ENCODE results near the gene PSAP.
A peak's percentile ranks its signal among the peaks of the same experiment; 100 is the strongest.

The PSAP gene

DNA sequence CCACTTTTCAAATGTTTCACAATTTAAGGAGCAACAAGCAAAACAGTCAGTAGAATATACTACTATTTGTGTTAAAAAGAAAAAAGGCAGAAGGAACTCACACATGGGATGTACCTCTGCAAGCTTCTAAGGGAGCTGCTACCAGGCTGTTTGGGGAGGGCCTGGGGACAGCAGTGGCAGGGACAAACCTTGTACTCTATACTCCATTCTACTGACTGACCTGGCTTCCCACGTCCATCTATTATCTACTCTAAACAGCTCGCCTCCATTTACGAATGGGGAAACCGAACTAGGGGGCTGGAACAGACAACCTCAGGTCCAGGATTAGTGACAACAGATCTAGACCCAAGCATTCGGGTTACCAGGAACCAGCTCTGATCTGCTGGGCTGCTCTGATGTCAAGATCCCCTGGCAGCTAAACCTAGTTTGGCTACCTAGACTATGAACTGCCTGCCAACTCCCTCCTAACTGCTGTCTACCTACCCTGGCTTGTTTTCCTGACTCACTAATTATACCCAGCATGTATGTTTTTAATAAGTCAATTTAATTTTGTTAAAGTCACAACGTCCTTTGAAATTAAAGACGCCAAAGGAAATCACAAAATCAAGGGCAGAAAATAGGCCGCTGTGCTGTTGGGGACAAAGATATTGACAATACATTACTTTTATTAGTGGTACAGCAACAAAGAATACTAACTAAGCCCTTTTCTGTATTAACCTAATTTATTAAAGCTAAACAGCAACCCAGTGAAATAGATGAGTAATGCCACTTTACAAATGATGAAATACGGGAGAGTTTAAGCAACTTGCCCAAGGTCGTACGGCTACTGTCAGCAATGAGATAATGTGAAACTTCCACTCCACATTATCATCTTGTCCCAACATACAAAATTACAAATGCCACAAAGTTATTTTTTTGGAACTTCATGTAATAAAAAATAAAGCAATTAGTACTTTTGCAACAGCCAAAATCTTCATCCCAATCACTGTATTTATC, 5.3 kb downstream of the PSAP start:
- Mint-ChIP-seq H3K9me3 (no peaks in the 10 kb centered on the region), H3K27ac (peak overlapping the region in 1 of 2 donors; percentile 55)
- ATAC-seq (replicated peaks), result no peak

DNA sequence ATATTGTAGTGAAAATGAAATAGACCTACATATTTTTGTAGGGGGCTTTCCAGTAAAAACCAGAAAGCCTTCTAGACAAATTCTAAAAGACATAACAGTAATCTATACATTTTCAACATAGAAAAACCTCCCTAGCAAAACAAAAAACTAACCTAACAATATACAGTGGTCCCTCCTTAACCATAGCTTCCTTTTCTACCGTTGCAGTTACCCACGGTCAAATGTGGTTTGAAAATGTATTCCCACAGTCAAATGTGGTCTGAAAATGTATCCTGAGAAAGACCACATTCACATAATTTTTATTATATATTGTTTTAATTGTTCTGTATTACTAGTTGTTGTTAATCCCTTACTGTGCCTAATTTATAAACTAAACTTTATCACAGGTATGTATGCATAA, 6.4 kb downstream of the PSAP start:
- Mint-ChIP-seq H3K9me3 (no peaks in the 10 kb centered on the region), H3K27me3 (no peaks in the 10 kb centered on the region), H3K4me3 (no peak overlapping the region), H3K36me3 (ENCODE audit: insufficient read depth) (no peaks in the 10 kb centered on the region), H3K27ac (peak overlapping the region in 1 of 2 donors; percentile 55), H3K4me1 (ENCODE audit: low read depth in 2 of 2) (peaks cover 47 to 60% of the 10 kb centered on the region in 2 donors)
- DNase-seq, result no peak
- no peak for ATAC-seq (replicated peaks)

More for the DNA sequence above, 5.3 kb downstream of the PSAP start:
- no peak for DNase-seq
- H3K4me3 Mint-ChIP-seq, result no peak overlapping the region
- H3K36me3 Mint-ChIP-seq (ENCODE audit: insufficient read depth), result peaks cover 2% of the 10 kb centered on the region
- H3K4me1 Mint-ChIP-seq (ENCODE audit: low read depth in 2 of 2), result peaks cover 48 to 64% of the 10 kb centered on the region in 2 donors
- no peaks in the 10 kb centered on the region for H3K27me3 Mint-ChIP-seq

DNA sequence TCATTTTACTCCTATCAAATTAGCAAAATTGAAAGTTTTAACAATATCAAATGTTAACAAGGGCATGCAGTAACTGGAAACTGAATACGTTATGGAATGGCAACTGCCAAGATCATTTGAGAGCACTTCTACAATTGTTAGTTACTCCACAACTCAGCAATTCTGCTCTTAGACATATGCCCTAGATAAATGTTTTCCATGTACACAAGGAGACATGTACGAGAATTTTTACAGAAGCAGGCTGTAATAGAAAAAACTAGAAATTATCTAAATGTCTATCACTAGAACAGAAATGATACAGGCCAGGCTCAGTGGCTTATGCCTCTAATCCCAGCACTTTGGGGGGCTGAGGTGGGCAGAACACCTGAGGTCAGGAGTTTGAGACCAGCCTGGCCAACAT, 7.0 kb downstream of the PSAP start:
- Mint-ChIP-seq H3K27ac (no peak overlapping the region), H3K27me3 (no peaks in the 10 kb centered on the region), H3K4me1 (ENCODE audit: low read depth in 2 of 2) (peaks cover 46 to 57% of the 10 kb centered on the region in 2 donors), H3K36me3 (ENCODE audit: insufficient read depth) (no peaks in the 10 kb centered on the region), H3K4me3 (no peak overlapping the region), H3K9me3 (no peaks in the 10 kb centered on the region)
- ATAC-seq (replicated peaks) (no peak), DNase-seq (no peak)

DNA sequence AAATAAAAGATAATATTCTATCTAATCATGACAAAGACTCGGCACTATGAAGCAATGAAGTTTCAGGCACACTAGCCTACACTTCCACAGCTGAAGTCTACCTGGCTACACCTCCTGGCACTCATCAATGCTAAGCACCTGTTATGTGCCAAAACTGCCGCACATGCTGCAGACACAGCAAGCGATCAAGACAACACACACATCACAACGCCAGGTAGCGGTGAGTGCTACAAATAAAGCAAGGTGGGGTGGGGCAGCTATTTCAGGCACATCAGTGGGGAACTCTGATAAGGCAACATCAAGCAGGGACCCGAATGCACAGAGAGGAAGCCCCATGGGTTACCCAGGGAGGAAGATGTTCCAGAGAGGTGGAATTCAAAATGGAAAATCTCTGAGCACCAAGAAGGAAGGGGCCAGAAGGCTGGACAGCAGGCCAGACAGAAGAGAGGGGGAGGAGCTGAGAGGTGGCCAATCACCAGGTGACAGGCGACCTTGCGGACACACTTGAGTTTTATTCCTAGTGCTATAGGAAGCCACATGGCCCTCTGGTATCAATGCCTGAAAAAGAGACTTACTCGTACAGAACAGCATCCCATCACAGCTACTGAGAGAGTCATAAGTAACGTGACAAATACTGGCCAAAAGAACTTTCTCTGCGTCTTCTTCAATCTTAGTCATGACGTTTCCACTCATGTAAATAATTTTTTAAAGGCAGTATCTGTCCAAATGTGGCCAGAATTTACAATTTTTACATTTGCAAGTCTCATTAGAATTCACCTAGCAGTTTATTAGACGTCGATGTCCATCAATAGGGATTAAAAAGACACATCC, 8.0 kb downstream of the PSAP start:
- peak overlapping the region in 1 of 2 donors; percentile 36 for H3K4me3 Mint-ChIP-seq
- H3K9me3 Mint-ChIP-seq, result no peaks in the 10 kb centered on the region
- H3K4me1 Mint-ChIP-seq (ENCODE audit: low read depth in 2 of 2), result peaks cover 45 to 60% of the 10 kb centered on the region in 2 donors
- ATAC-seq (replicated peaks), result no peak
- H3K27me3 Mint-ChIP-seq, result no peaks in the 10 kb centered on the region
- no peak for DNase-seq
- H3K36me3 Mint-ChIP-seq (ENCODE audit: insufficient read depth), result no peaks in the 10 kb centered on the region
- H3K27ac Mint-ChIP-seq, result no peak overlapping the region

DNA sequence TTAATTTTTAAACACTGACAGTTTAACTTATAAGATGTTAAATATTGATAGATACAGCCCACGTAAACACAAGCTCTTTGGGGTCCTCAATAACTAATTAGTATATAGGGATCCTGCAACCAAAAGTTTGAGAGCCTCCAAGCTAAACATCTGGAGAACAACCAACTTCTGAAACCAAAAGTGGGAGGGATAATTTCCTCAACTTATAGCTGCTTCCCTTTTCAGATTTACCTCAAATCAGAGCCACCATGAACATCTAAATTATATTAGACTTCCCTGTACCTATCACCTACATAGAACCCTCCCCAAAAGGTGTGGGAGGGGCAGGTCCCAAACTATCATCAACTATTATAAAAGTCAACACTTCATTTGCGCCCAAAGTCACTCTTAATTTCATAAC, 8.6 kb downstream of the PSAP start:
- Mint-ChIP-seq H3K36me3 (ENCODE audit: insufficient read depth) (no peaks in the 10 kb centered on the region), H3K4me3 (no peak overlapping the region)
- ATAC-seq (replicated peaks), result no peak

DNA sequence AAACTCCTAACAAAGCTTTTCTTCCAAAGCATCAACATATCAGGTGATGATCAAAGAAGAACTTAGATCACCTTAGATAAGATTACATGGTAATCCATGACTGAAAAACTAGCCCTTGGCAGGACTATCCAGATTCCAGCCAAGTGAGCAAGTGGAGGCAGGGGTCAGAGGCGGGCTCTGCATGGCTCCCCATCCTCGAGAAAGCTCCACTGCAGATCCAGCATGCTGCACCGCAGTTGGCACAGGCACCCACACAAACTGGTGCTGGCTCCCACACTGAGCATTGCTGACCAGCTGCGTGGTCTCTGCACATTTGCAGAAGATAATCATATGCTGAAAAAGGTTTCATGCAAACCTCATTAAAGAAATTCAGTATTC, 10.1 kb downstream of the PSAP start:
- ATAC-seq (replicated peaks), result no peak
- H3K9me3 Mint-ChIP-seq, result no peaks in the 10 kb centered on the region
- H3K27ac Mint-ChIP-seq, result no peak overlapping the region
- no peak overlapping the region for H3K4me3 Mint-ChIP-seq
- no peaks in the 10 kb centered on the region for H3K27me3 Mint-ChIP-seq
- peaks cover 55 to 64% of the 10 kb centered on the region in 2 donors for H3K4me1 Mint-ChIP-seq (ENCODE audit: low read depth in 2 of 2)
- no peaks in the 10 kb centered on the region for H3K36me3 Mint-ChIP-seq (ENCODE audit: insufficient read depth)
- no peak for DNase-seq

More for the DNA sequence above, 8.6 kb downstream of the PSAP start:
- no peaks in the 10 kb centered on the region for H3K9me3 Mint-ChIP-seq
- no peak overlapping the region for H3K27ac Mint-ChIP-seq
- no peak for DNase-seq
- peaks cover 47 to 60% of the 10 kb centered on the region in 2 donors for H3K4me1 Mint-ChIP-seq (ENCODE audit: low read depth in 2 of 2)
- H3K27me3 Mint-ChIP-seq, result no peaks in the 10 kb centered on the region

DNA sequence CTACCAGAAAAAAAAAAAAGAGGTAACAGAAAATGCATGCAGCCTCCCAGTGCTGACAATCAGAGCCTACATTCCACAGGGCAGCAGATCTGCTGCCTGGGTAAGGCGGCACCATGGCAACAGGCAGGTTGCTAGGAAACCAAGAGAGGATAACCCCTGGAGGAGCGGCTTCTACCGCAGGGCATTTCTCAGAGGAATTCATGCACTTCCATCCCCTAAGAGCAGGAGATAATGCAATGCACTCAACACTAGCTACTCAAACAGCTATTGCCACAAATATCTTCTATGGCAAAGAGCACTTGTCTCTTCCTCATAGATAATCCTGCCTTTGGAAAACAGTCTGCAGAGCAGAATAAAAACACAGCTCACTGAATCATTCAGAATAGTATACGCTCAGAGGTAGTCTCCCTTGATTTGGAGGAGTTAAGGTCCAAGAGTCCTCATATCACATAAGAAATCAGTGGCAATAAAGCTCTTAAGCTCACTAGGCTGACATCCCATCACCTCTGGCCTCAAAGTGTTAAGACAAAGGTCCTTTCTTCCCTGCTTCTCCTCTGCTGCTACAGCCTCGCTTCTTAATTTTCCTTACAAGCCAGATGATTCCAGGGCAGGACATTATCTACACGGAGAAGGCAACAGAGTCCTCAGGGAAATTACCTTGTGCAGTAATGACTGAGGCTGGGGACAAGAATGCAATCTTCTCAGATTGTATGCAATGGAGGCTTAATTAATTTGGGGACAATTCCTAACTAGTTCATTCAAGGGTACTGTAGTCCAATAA, 10.7 kb downstream of the PSAP start:
- Mint-ChIP-seq H3K27me3 (no peaks in the 10 kb centered on the region), H3K36me3 (ENCODE audit: insufficient read depth) (peaks cover 1% of the 10 kb centered on the region), H3K4me1 (ENCODE audit: low read depth in 2 of 2) (peaks cover 53 to 61% of the 10 kb centered on the region in 2 donors), H3K4me3 (no peak overlapping the region), H3K27ac (no peak overlapping the region), H3K9me3 (no peaks in the 10 kb centered on the region)
- ATAC-seq (replicated peaks) (no peak), DNase-seq (no peak)

DNA sequence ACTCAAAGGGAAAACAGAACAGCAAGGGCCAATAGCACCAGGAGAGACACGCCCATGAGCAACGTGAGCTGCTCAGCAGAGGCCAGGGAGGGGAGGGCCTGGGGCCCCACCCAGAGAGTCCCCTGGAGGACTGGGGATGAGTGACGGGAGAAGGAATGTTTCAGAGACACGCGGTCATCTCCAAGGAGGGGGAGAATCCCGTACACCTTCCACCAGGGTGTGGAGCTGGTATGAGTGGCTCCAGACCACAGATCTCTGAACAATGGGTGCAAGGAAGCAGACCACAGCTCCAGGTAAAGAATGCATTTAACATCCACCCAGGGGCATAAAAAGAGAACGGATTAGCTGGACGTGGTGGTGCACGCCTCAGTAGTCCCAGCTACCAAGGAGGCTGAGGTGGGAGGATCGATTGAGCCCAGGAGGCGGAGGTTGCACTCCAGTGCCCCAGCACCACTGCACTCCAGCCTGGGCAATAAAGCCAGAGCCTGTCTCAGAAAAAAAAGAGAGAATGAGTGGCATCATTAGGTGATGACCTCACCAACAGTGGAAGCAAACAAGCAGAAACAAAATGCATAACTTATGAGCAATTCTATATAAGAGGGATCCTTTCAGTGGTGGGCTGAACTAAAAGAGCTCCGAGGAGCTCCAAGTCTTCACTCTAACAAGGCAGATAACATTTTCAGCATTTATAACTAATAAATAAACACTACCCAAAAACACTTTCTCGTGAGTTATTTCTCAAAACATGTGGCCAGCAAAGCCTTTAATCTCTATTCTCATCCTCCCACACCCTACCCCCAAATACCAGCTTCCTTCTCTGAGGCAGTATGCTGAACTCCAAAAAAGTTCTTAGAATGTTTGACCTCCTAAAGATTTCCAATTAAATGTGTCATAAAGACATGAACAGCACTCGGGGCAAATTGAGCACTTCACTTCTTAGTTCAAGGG, 12.5 kb downstream of the PSAP start:
- ATAC-seq (replicated peaks) (no peak), DNase-seq (no peak)
- H3K4me1 Mint-ChIP-seq (ENCODE audit: low read depth in 2 of 2), result peaks cover 52% of the 10 kb centered on the region in 2 donors
- H3K4me3 Mint-ChIP-seq, result peak overlapping the region in 1 of 2 donors; percentile 23
- H3K27me3 Mint-ChIP-seq, result no peaks in the 10 kb centered on the region
- no peaks in the 10 kb centered on the region for H3K9me3 Mint-ChIP-seq
- H3K27ac Mint-ChIP-seq, result peak overlapping the region; percentile 23 to 75
- H3K36me3 Mint-ChIP-seq (ENCODE audit: insufficient read depth), result peaks cover 3% of the 10 kb centered on the region

DNA sequence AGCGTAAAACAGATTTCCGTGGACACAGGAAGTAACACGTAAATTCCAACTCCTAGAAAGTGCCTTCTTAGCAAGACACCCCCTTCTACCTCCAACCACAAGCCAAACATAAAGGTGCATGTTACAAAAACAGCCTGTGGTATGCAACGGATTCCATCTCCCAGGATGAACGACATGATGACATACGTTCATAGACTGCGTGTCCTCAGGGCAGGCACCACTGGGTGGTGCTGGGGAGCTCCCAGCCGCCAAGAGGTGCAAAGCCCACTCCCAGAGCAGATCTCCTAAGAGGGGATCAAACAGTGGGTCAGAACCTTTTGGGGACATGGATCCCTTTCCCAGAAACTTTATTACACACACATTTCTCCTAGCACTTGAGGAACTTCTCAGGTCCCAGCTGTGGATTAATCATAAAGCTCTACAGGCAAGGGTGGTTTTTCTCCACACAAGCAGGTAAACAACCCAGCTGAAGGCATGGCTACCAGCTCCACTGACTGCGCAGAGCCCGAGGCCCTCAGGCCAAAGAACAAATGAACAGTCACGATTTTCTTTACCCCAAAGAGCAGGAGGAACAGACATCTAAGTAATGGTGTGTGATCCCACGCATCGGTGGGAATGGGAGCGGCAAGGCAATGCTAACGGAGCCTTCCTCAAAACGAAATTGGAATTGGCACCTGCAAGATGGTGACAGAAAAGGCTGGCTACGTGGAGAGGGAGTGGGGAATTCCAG, 13.8 kb downstream of the PSAP start:
- ATAC-seq (replicated peaks) (no peak), DNase-seq (no peak)
- H3K4me1 Mint-ChIP-seq (ENCODE audit: low read depth in 2 of 2), result peaks cover 40 to 47% of the 10 kb centered on the region in 2 donors
- H3K9me3 Mint-ChIP-seq, result no peaks in the 10 kb centered on the region
- peaks cover 3% of the 10 kb centered on the region for H3K36me3 Mint-ChIP-seq (ENCODE audit: insufficient read depth)
- no peak overlapping the region for H3K4me3 Mint-ChIP-seq
- H3K27me3 Mint-ChIP-seq, result no peaks in the 10 kb centered on the region
- H3K27ac Mint-ChIP-seq, result peak overlapping the region; percentile 68 to 75

DNA sequence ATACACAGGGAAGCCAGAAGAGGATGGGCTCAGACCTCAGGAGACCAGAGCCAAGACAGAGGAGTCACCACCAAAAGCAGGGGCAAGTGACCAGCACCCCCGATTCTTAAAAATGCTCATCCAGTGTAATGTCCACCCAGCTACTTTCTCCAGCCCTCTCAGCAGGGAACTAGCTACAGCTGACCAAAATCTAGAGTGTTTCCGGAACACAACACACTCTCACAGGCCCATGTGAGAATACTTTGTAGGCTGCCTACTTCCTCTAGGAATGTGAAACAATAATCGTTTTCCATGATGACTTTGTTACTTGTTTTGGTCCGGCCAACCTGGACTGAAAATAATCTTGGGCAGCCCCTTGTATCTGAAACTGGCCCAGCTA, 14.5 kb downstream of the PSAP start:
- no peak for DNase-seq
- Mint-ChIP-seq H3K9me3 (no peaks in the 10 kb centered on the region), H3K27ac (peak overlapping the region; percentile 9 to 68), H3K27me3 (no peaks in the 10 kb centered on the region), H3K36me3 (ENCODE audit: insufficient read depth) (peaks cover 10% of the 10 kb centered on the region), H3K4me3 (peak overlapping the region in 1 of 2 donors; percentile 30), H3K4me1 (ENCODE audit: low read depth in 2 of 2) (peaks cover 40 to 47% of the 10 kb centered on the region in 2 donors)
- ATAC-seq (replicated peaks), result no peak

DNA sequence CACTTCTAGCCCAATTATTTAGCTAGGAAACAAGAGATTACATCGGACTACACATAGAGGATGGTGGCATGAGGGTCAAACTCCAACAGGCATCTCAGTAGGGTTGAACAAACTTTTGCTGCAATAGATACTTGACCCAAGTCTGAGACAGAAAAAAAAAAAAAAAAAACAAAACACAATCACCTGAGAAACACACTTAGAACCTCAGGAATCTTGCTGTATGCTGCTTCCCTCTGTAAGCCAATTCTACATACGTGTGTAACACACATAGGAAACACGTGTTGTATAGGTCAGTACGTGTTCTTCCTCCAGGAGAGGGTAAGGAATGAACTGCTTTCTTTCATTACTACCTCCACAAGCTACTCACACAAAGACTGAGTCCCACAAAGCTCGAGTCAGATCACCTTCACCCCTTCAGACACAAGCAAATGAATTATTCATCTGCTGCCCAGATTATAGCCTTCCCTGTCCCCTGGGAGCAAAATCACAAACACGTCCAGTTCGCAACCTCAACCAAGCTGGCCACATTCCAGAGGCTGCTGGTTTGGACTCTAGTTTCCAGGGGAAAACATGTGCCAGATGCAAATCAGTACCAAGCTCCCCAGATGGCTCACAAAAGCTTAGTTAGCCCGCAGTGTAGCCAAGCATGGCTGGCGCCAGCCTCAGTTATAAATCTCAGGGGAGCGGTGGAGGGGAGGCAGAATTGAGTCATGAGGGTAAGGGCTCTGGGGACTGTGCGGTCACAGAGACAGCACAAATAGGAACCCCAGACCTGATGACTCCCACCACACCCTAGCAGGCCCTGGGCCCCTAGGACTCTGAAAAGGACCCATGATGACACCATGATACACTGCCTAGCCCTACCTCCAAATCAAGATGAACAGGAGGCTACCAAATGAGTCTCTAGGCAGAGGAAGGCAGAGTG, 15.1 kb downstream of the PSAP start:
- H3K36me3 Mint-ChIP-seq (ENCODE audit: insufficient read depth), result peaks cover 16% of the 10 kb centered on the region
- no peak for DNase-seq
- H3K4me3 Mint-ChIP-seq, result peak overlapping the region in 1 of 2 donors; percentile 30
- H3K27me3 Mint-ChIP-seq, result no peaks in the 10 kb centered on the region
- peak; percentile 69 for ATAC-seq (replicated peaks)
- peaks cover 40 to 47% of the 10 kb centered on the region in 2 donors for H3K4me1 Mint-ChIP-seq (ENCODE audit: low read depth in 2 of 2)
- peak overlapping the region in 1 of 2 donors; percentile 68 for H3K27ac Mint-ChIP-seq
- H3K9me3 Mint-ChIP-seq, result no peaks in the 10 kb centered on the region

Data from effector memory CD8-positive, alpha-beta T cell (primary cell).